ENCODE results near the gene COQ5.

- TF ChIP-seq, protein P1, sequence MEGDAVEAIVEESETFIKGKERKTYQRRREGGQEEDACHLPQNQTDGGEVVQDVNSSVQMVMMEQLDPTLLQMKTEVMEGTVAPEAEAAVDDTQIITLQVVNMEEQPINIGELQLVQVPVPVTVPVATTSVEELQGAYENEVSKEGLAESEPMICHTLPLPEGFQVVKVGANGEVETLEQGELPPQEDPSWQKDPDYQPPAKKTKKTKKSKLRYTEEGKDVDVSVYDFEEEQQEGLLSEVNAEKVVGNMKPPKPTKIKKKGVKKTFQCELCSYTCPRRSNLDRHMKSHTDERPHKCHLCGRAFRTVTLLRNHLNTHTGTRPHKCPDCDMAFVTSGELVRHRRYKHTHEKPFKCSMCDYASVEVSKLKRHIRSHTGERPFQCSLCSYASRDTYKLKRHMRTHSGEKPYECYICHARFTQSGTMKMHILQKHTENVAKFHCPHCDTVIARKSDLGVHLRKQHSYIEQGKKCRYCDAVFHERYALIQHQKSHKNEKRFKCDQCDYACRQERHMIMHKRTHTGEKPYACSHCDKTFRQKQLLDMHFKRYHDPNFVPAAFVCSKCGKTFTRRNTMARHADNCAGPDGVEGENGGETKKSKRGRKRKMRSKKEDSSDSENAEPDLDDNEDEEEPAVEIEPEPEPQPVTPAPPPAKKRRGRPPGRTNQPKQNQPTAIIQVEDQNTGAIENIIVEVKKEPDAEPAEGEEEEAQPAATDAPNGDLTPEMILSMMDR (IDR thresholded peaks at IDR 0.05): no peak
- no peak for TF ChIP-seq POLR2A (IDR thresholded peaks at IDR 0.05; ENCODE audit: low read depth)
- no peak for TF ChIP-seq POLR2AphosphoS5 (IDR thresholded peaks at IDR 0.05)
- no peak for TF ChIP-seq EP300 (IDR thresholded peaks at IDR 0.05)
Observed at GRCh38 chr12:120465756-120466155, 63.2 kb downstream of the COQ5 start.

All from esophagus muscularis mucosa (tissue), 4 donors.